Astrocyte (in vitro differentiated cells and primary cell): ENCODE data around the gene CLASRP. TPM values are rescaled to one million over a fixed set of nuclear protein-coding genes. Genes with fewer than 3 reads are reported as not detected.

Source experiments
- DNase-seq: peaks from one replicate; pipeline ENCODE4 v3.0.0-alpha.2; 2010; ENCODE audit warnings: low read depth
- FAIRE-seq: peaks from 2 replicates; lab custom pipeline; 2011; peaks lifted over from hg19 to GRCh38; lab: Jason Lieb, UNC
- H2AFZ ChIP-seq: 2 replicates; pipeline ENCODE4 v1.6.0; 2012; ENCODE audit warnings: low read depth, low read length, inconsistent platforms
- H3K27ac ChIP-seq: 2 replicates; pipeline ENCODE4 v1.5.1; 2011; ENCODE audit warnings: low read depth, low read length, inconsistent platforms
- H3K27me3 ChIP-seq: 2 replicates; pipeline ENCODE4 v1.6.0; 2011; ENCODE audit warnings: low read length, inconsistent platforms; ENCODE audit not compliant: insufficient read depth
- H3K36me3 ChIP-seq: 2 replicates; pipeline ENCODE4 v1.5.1; 2011; ENCODE audit warnings: low read length, inconsistent platforms; ENCODE audit not compliant: insufficient read depth
- H3K4me1 ChIP-seq: 2 replicates; pipeline ENCODE4 v1.5.1; 2011; ENCODE audit warnings: low read length, inconsistent platforms; ENCODE audit not compliant: insufficient read depth
- H3K4me2 ChIP-seq: 2 replicates; pipeline ENCODE4 v1.6.0; 2012; ENCODE audit warnings: low read length, inconsistent platforms
- H3K4me3 ChIP-seq: 2 replicates; pipeline ENCODE4 v1.5.1; 2011; ENCODE audit warnings: low read depth, mild to moderate bottlenecking, low read length, inconsistent platforms; ENCODE audit not compliant: insufficient read depth
- H3K79me2 ChIP-seq: 2 replicates; pipeline ENCODE4 v1.6.0; 2012; ENCODE audit warnings: mild to moderate bottlenecking, low read length, inconsistent platforms; ENCODE audit not compliant: insufficient read depth
- H3K9ac ChIP-seq: 2 replicates; pipeline ENCODE4 v1.6.0; 2012; ENCODE audit warnings: mild to moderate bottlenecking, low read length, inconsistent platforms
- H3K9me3 ChIP-seq: 2 replicates; pipeline ENCODE4 v1.5.1; 2012; ENCODE audit warnings: low read depth, mild to moderate bottlenecking, low read length, inconsistent platforms; ENCODE audit not compliant: insufficient read depth
- H4K20me1 ChIP-seq: 2 replicates; pipeline ENCODE4 v1.6.0; 2012; ENCODE audit warnings: low read length, inconsistent platforms; ENCODE audit not compliant: insufficient read depth
- H3K27ac Mint-ChIP-seq: one replicate; pipeline ENCODE4 v1.8.0; 2021; ENCODE audit warnings: mild to moderate bottlenecking, mixed read lengths; ENCODE audit not compliant: unreplicated experiment
- H3K27me3 Mint-ChIP-seq: one replicate; pipeline ENCODE4 v1.8.0; 2021; ENCODE audit warnings: low read depth, mixed read lengths; ENCODE audit not compliant: unreplicated experiment
- H3K36me3 Mint-ChIP-seq: one replicate; pipeline ENCODE4 v1.8.0; 2021; ENCODE audit warnings: low read depth, mixed read lengths; ENCODE audit not compliant: unreplicated experiment
- H3K4me1 Mint-ChIP-seq: one replicate; pipeline ENCODE4 v1.8.0; 2021; ENCODE audit warnings: low read depth, mixed read lengths; ENCODE audit not compliant: unreplicated experiment
- H3K4me3 Mint-ChIP-seq: one replicate; pipeline ENCODE4 v1.8.0; 2021; ENCODE audit warnings: mild to moderate bottlenecking, moderate library complexity, mixed read lengths; ENCODE audit not compliant: unreplicated experiment
- H3K9me3 Mint-ChIP-seq: one replicate; pipeline ENCODE4 v1.8.0; 2021; ENCODE audit warnings: mild to moderate bottlenecking, mixed read lengths; ENCODE audit not compliant: unreplicated experiment
- CTCF ChIP-seq: IDR thresholded peaks from 2 replicates; pipeline ENCODE4 v1.5.1; 2011; ENCODE audit warnings: low read depth, mild to moderate bottlenecking, inconsistent platforms, low read length, moderate library complexity; ENCODE audit not compliant: insufficient read depth
- EZH2 ChIP-seq: IDR thresholded peaks from 2 replicates; pipeline ENCODE4 v1.6.1; 2012; ENCODE audit warnings: mild to moderate bottlenecking, low read length, inconsistent platforms; ENCODE audit not compliant: insufficient read depth
- total RNA-seq: library from RNA; stranded (reverse); gene quantifications from 2 replicates; pipeline ENCODE4 v1.2.1, GENCODE V29; 2021

CLASRP gene
- total RNA-seq, 1 donor from 2014 or later, result 45.5 TPM

GRCh38 chr19:45119582-45119981, 80.7 kb downstream of the CLASRP start:
- Mint-ChIP-seq H3K36me3 (peaks cover 2% of the 10 kb centered on the region), H3K4me3 (no peak overlapping the region), H3K27ac (no peak overlapping the region), H3K27me3 (no peaks in the 10 kb centered on the region), H3K9me3 (no peaks in the 10 kb centered on the region), H3K4me1 (peaks cover 6% of the 10 kb centered on the region)
- Histone ChIP-seq H2AFZ (no peak overlapping the region), H3K79me2 (peaks cover 89% of the 10 kb centered on the region), H3K36me3 (no peaks in the 10 kb centered on the region), H3K27me3 (no peaks in the 10 kb centered on the region), H3K4me3 (no peak overlapping the region), H4K20me1 (peaks cover 97% of the 10 kb centered on the region), H3K4me2 (no peak overlapping the region), H3K9me3 (no peaks in the 10 kb centered on the region), H3K4me1 (no peaks in the 10 kb centered on the region), H3K27ac (no peak overlapping the region), H3K9ac (no peak overlapping the region)
- no peak for FAIRE-seq
- TF ChIP-seq EZH2 (no peak), CTCF (no peak)
- DNase-seq, result no peak

Other genes with a start within 250 kb of the CLASRP start
- gene BCAM, start 229.9 kb upstream of the CLASRP start, total RNA-seq, result 11.5 and 14.0 TPM in 2 replicates
- 297 and 302 TPM in 2 replicates for gene NECTIN2, start 192.7 kb upstream of the CLASRP start, total RNA-seq
- 93.4 and 107 TPM in 2 replicates for gene TOMM40, start 147.8 kb upstream of the CLASRP start, total RNA-seq
- 655 and 663 TPM in 2 replicates for gene APOE, start 133.2 kb upstream of the CLASRP start, total RNA-seq
- gene APOC1, start 124.4 kb upstream of the CLASRP start, total RNA-seq, result 2.2 and 2.4 TPM in 2 replicates
- gene APOC4, start 96.8 kb upstream of the CLASRP start, total RNA-seq, result not detected in 2 replicates
- not detected in 2 replicates for gene APOC2, start 93.0 kb upstream of the CLASRP start, total RNA-seq
- gene CLPTM1, start 83.7 kb upstream of the CLASRP start, total RNA-seq, result 115 and 128 TPM in 2 replicates
- gene RELB, start 37.6 kb upstream of the CLASRP start, total RNA-seq, result 12.8 and 14.0 TPM in 2 replicates
- 3.0 and 3.1 TPM in 2 replicates for gene ZNF296, start 37.4 kb downstream of the CLASRP start, total RNA-seq
- 44.8 and 46.0 TPM in 2 replicates for gene GEMIN7, start 40.2 kb downstream of the CLASRP start, total RNA-seq
- 29.1 and 29.2 TPM in 2 replicates for gene PPP1R37, start 54.1 kb downstream of the CLASRP start, total RNA-seq
- gene NKPD1, start 121.9 kb downstream of the CLASRP start, total RNA-seq, result not detected in 2 replicates
- gene TRAPPC6A, start 139.2 kb downstream of the CLASRP start, total RNA-seq, result 14.7 and 16.4 TPM in 2 replicates
- gene BLOC1S3, start 139.7 kb downstream of the CLASRP start, total RNA-seq, result 14.5 TPM in 2 replicates
- 0.61 and 0.87 TPM in 2 replicates for gene EXOC3L2, start 206.4 kb downstream of the CLASRP start, total RNA-seq
- 60.3 and 61.0 TPM in 2 replicates for gene MARK4, start 212.2 kb downstream of the CLASRP start, total RNA-seq